ENCODE data around the gene CDX2. TPM values are rescaled to one million over a fixed set of nuclear protein-coding genes. Genes with fewer than 3 reads are reported as not detected.

Gene CDX2
- total RNA-seq, 1 donor from 2014 or later: 0.17 TPM

DNA sequence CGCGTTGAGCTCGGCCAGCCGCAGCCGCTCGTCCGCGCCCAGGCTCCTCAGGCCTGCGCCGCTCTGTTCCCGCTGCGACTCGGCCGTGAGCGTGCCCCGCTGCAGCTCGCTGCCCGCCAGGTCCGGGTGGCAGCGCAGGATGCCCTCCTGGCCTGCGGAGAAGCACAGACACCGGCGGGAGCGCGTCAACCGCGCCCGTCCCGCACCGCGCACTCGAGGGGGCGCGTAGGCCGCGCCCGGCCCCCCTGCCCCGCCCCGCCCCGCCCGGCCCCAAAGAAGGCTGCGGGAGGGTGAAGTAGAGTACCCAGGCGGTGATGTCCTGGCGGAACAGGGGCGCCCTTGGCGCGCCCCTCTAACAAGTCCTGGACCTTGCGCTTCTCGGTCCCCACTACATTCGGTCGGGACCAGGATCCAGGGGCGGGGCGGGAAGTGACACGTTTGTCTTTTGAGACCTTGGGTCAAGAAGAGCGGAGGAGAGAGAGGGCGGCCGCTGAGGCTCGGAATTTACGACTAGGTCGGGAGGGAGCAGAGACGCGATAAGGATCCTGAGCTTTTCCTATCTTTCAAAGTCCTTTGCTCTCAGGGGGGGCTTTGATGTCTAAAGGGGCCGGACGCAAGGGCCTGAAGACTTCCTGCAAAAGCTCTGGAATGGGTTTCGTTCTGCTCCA is 9.3 kb upstream of the CDX2 start:
- DNase-seq (ENCODE audit: low spot score): no peak

GRCh38 chr13:27977476-27978300 is 8.6 kb upstream of the CDX2 start:
- no peak for DNase-seq (ENCODE audit: low spot score)

DNA sequence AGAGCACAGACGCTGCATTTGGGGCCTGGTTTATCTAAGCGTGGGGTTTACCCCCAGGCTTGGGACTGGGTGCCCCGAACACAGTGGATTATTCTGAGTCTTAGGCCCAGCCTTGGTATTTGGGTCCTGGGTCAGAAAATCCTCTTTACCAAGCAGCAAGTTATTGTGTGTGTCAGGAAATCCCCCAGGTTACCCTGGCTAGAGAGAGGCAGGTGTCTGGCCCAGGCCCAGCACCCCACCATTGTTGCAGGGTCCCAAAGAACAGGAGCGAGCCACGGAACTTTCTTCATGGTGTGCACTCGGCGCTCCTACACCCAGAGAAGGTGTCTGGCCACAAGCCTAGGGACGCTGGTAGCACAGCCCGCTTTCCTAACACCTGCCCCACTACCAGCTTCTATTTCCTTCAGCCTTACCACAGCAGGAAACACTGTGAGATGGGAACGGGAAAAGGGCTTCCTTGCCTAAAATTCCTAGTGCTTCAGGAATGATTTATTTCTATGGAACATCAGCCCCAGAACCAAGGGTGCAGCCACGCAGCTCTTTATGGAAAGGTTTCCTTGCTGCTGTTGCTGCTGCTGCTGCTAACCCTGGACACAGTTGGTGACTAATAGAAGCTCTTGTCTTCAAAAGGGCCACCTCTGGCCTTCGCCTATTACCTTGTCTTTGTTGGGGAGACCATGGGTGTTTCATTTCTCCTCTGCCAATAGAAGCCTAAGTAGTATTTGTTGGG is 7.4 kb upstream of the CDX2 start:
- no peak for DNase-seq (ENCODE audit: low spot score)

- DNase-seq (ENCODE audit: low spot score): no peak
These were observed 6.6 kb upstream of the CDX2 start for GRCh38 chr13:27975564-27976361.

- DNase-seq (ENCODE audit: low spot score): no peak
These were observed 5.0 kb upstream of the CDX2 start for GRCh38 chr13:27973961-27974662.

- no peak for DNase-seq (ENCODE audit: low spot score)
These were observed 4.2 kb upstream of the CDX2 start for GRCh38 chr13:27973291-27973690.

DNA sequence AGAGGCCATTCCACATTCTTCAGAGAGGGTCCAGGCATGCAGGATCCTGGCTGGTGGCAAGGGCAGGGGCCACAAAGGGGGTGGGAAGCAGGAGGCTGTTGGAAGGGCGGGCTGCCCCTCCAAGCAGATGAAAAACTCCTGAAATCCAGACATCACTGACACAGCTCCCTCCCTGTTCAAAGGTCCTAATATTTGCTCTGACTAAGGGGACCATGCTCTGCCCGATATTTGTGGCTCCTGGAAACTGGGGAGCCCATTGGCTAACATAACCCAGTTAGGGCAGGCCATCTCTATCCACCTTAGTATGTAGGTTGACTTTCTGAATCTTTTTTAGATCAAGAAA is 3.3 kb upstream of the CDX2 start:
- no peak for DNase-seq (ENCODE audit: low spot score)

GRCh38 chr13:27971776-27972477 is 2.8 kb upstream of the CDX2 start:
- no peak for DNase-seq (ENCODE audit: low spot score)

- DNase-seq (ENCODE audit: low spot score): no peak
These were observed 2.1 kb upstream of the CDX2 start for GRCh38 chr13:27971236-27971645.

- DNase-seq (ENCODE audit: low spot score): no peak
These were observed 1.5 kb upstream of the CDX2 start for GRCh38 chr13:27970382-27971235.

- DNase-seq (ENCODE audit: low spot score): no peak
These were observed 733 bp upstream of the CDX2 start for GRCh38 chr13:27969866-27970229.

DNA sequence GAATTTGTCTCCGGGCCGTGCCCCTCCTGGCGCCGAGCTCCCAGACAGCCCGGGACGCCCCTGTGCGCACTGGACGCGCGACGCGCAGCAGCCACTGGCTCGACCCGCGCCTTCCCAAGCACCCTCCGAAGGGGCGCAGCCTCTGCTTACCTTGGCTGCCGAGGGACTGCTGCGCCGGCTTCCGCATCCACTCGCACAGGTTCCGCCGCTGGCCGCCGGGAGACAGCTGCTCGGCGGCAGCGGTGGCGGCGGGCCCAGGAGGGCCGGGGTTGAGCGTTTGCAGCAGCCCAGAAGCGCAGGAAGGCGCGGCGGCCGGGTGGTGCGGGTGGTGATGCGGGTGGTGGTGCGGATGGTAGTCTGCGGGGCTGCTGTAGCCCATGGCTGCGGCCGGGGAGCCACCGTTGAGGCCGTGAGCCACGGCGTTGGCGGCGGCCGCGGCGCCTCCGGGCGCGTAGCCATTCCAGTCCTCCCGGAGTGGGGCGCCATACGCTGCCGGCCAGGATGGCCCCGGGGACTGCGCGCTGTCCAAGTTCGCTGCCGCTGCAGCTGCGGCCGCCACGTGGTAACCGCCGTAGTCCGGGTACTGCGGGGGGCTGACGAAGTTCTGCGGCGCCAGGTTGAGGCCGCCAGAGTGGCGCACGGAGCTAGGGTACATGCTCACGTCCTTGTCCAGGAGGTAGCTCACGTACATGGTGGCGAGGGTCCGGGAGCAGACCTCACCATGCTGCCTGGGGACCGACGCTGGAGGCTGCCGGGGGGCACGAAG is 616 bp downstream of the CDX2 start:
- no peak for DNase-seq (ENCODE audit: low spot score)

GRCh38 chr13:27967736-27968315 is 1.3 kb downstream of the CDX2 start:
- no peak for DNase-seq (ENCODE audit: low spot score)

DNA sequence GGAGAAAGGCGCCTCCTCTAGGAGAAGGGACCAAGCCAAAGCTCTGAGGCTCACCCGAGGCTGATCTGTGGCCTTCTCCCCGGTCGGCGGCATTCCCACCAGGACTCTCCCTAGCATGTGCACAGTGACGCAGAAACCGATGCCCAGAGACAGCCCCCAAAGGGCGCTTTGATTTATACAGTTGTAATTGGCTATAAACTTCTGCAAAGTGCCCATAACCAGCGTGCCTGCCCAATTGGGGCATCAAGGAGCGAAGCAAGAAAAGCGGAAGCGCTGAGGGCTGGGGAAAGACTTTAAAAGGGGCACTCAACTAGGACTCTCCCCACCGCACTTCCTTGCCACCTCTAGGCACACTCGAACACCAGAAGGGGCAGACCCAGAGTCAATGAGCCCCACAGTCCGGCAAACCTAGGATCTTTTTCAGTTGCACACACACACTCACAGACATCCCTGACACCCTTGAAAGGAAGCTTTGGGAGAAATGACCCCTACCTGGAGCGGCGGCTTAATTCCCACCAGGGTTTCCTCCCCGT is 1.8 kb downstream of the CDX2 start:
- DNase-seq (ENCODE audit: low spot score): no peak

- no peak for DNase-seq (ENCODE audit: low spot score)
These were observed 2.4 kb downstream of the CDX2 start for GRCh38 chr13:27966641-27967202.

DNA sequence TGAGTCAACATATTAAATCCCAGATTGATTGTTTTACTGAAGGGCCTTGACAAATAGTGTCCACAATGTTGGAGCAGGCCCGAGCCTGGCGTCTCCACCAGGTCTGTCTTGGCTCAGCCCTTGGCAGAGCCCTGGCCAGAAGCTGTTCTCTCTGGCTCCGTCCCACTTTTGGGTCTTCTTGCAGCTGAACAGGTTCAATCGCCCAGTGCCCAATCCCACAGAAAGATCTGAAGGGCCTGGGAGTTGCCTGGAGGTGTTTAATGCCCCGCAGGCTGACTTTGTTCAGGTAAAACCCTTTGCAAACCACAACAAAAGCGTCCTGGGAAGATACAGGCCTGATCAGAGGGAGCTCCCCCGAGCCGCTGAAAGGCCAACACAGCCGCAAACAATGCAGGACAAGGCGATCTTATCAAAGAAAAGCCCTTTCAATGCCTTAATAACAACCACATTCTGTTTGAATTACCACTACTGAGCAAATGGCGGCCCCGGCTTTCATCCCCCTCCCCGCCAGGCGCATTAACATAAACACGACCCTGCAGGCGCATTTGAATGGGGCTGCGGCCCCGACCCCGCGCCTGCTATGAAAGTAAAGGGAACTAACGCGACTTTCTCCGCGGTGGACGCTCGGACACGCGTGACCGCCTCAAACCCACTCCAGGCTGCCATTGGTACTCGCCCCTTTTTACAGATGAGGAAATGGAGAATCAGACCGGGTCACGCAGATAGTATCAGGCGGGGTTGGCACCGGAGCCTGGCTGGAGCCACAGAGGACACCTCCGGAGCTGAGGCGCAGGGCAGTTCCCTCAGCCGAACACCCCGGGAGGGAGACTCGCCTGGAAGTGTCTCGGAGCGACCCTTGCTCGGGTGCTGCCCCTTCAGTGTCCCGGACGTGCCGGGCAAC is 3.1 kb downstream of the CDX2 start:
- no peak for DNase-seq (ENCODE audit: low spot score)

- no peak for DNase-seq (ENCODE audit: low spot score)
These were observed 3.8 kb downstream of the CDX2 start for GRCh38 chr13:27965343-27965739.
